Gastrocnemius medialis (tissue), 4 donors: ENCODE measurements around the gene BTBD3. TPM values are rescaled to one million over a fixed set of nuclear protein-coding genes. Genes with fewer than 3 reads are reported as not detected.

Experiments
- ATAC-seq, 2 donors: fragments of 150-250 bp; one replicate each; pipeline ENCODE4 v1.9.1; 2016
- DNase-seq, 2 donors: peaks; one replicate each; pipeline ENCODE4 v3.0.0-alpha.2; 2019
- H3K27ac ChIP-seq, 4 donors: fragments of 200-600 bp; sonication (generic); 1 replicate in 1 of 4; 2 replicates in 3 of 4; pipeline ENCODE4 v1.5.1; 2016 to 2018; ENCODE audit warnings: mild to moderate bottlenecking in 2 of 4, moderate library complexity in 1 of 4
- H3K27me3 ChIP-seq, 3 donors: fragments of 200-600 bp; sonication (generic) in 2 of 3; 1 replicate in 1 of 3; 2 replicates in 2 of 3; pipeline versions ENCODE4 v1.5.1 to v1.6.0; 2016 to 2019; ENCODE audit warnings: mild to moderate bottlenecking in 1 of 3, moderate library complexity in 1 of 3
- H3K36me3 ChIP-seq, 2 donors: fragments of 200-600 bp; sonication (generic) in 1 of 2; one replicate each; pipeline ENCODE4 v1.5.1; 2017 to 2018
- H3K4me1 ChIP-seq, 2 donors: fragments of 200-600 bp; sonication (generic) in 1 of 2; one replicate each; pipeline ENCODE4 v1.5.1; 2016 to 2017; ENCODE audit warnings: mild to moderate bottlenecking in 2 of 2
- H3K4me3 ChIP-seq, 4 donors: fragments of 200-600 bp; sonication (generic) in 3 of 4; 1 replicate in 1 of 4; 2 replicates in 3 of 4; pipeline ENCODE4 v1.5.1; 2016 to 2019; ENCODE audit warnings: mild to moderate bottlenecking in 2 of 4
- H3K9me3 ChIP-seq, 3 donors: fragments of 200-600 bp; sonication (generic) in 2 of 3; 1 replicate in 1 of 3; 2 replicates in 2 of 3; pipeline ENCODE4 v1.5.1; 2016 to 2019
- POLR2A ChIP-seq, 2 donors: fragments of 450-650 bp; IDR thresholded peaks; one replicate each; pipeline ENCODE4 v1.6.1; 2017; ENCODE audit warnings: antibody characterized with exemption in 2 of 2, mild to moderate bottlenecking in 2 of 2, moderate library complexity in 2 of 2
- in situ Hi-C, 4 donors: fragments of 200-750 bp; cut with MboI; loops; one replicate each; pipeline versions ENCODE4 v1.15.0 to v1.8.0; 2017; ENCODE audit warnings: low sequenced_read_pairs in 4 of 4
- intact Hi-C: fragments of 100-400 bp; cut with DNase I; formaldehyde crosslinking; loops from one replicate; pipeline ENCODE4 v1.15.1; 2023; ENCODE audit warnings: low total_unique reads
- total RNA-seq, 4 donors: library from RNA; depleted of rRNA; stranded (reverse); fragments of >200 nt; gene quantifications; one replicate each; pipeline versions ENCODE4 v1.1.0 to v1.2.3, GENCODE V29; 2016
- TF ChIP-seq, protein P1 (sequence below), 5 experiments: fragments of 450-650 bp in 3 of 5; fragments of 200-600 bp in 2 of 5; sonication (generic) in 2 of 5; IDR thresholded peaks in 4 of 5; conservative IDR thresholded peaks in 1 of 5; 1 replicate in 4 of 5; 2 replicates in 1 of 5; pipeline ENCODE4 v1.5.1; 2016 to 2019; ENCODE audit warnings: antibody characterized with exemption in 5 of 5, mild to moderate bottlenecking in 3 of 5, moderate library complexity in 3 of 5

Gene BTBD3
- total RNA-seq, 4 donors from 2014 or later, result 13.8 to 21.9 (median 14.8) TPM

DNA sequence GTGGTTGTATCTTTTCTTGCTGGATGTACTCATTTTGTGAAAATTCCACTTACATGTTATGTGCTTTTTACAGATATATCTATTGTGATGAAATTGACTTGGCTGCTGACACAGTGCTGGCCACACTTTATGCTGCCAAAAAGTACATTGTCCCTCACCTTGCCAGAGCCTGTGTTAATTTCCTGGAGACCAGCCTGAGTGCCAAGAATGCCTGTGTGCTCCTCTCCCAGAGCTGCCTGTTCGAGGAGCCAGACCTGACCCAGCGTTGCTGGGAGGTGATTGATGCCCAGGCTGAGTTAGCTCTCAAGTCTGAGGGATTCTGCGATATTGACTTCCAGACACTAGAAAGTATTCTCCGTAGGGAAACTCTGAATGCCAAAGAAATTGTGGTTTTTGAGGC is 4.9 kb downstream of the BTBD3 start:
- Histone ChIP-seq H3K4me1 (peaks cover 12 to 19% of the 10 kb centered on the region in 2 donors), H3K36me3 (peaks cover 0 to 14% of the 10 kb centered on the region in 2 donors), H3K27ac (no peak overlapping the region), H3K9me3 (no peaks in the 10 kb centered on the region), H3K4me3 (no peak overlapping the region), H3K27me3 (no peaks in the 10 kb centered on the region)
- DNase-seq (no peak), ATAC-seq (no peak)
- in situ Hi-C loops (loop anchor here in 1 of 4 donors (25.0 kb wide), 1 partner anchor 1260 kb away; the partner anchor contains the start of gene JAG1), intact Hi-C loops (no loop called here)
- TF ChIP-seq, protein P1, sequence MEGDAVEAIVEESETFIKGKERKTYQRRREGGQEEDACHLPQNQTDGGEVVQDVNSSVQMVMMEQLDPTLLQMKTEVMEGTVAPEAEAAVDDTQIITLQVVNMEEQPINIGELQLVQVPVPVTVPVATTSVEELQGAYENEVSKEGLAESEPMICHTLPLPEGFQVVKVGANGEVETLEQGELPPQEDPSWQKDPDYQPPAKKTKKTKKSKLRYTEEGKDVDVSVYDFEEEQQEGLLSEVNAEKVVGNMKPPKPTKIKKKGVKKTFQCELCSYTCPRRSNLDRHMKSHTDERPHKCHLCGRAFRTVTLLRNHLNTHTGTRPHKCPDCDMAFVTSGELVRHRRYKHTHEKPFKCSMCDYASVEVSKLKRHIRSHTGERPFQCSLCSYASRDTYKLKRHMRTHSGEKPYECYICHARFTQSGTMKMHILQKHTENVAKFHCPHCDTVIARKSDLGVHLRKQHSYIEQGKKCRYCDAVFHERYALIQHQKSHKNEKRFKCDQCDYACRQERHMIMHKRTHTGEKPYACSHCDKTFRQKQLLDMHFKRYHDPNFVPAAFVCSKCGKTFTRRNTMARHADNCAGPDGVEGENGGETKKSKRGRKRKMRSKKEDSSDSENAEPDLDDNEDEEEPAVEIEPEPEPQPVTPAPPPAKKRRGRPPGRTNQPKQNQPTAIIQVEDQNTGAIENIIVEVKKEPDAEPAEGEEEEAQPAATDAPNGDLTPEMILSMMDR (IDR thresholded peaks at IDR 0.05 in 4 of 5, conservative IDR thresholded peaks at IDR 0.05 in 1 of 5), result no peak
- TF ChIP-seq POLR2A (IDR thresholded peaks at IDR 0.05), result no peak

DNA sequence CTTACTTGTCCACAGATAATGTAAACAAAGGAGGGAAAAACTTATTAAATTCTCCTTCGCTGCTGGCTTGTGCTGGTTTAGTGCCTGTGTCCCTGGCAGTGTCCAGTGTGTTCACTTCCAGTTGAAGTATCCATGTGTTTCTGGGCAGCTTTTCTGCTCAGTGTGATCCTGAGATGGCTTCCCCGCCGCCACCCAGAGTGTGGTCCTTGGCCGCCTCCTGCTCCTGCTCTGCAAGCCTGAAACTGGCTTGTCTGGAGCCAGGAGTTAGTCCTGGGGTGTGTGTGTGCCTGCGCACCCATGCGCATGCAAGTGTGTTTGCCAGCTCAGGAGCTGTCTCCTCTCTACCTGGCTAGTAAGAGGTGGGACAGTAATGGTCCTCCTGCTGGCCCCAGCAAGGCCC is 7.2 kb downstream of the BTBD3 start:
- DNase-seq (no peak), ATAC-seq (no peak)
- TF ChIP-seq, protein P1 (IDR thresholded peaks at IDR 0.05 in 4 of 5, conservative IDR thresholded peaks at IDR 0.05 in 1 of 5), result no peak
- TF ChIP-seq POLR2A (IDR thresholded peaks at IDR 0.05), result no peak
- intact Hi-C loops, result no loop called here
- no peaks in the 10 kb centered on the region for H3K9me3 ChIP-seq
- no peaks in the 10 kb centered on the region for H3K4me1 ChIP-seq
- H3K27ac ChIP-seq, result no peak overlapping the region
- in situ Hi-C loops, result loop anchor here in 1 of 4 donors (25.0 kb wide), 1 partner anchor 1263 kb away; the partner anchor contains the start of gene JAG1
- no peak overlapping the region for H3K4me3 ChIP-seq
- H3K36me3 ChIP-seq, result peaks cover 0 to 14% of the 10 kb centered on the region in 2 donors
- no peaks in the 10 kb centered on the region for H3K27me3 ChIP-seq

DNA sequence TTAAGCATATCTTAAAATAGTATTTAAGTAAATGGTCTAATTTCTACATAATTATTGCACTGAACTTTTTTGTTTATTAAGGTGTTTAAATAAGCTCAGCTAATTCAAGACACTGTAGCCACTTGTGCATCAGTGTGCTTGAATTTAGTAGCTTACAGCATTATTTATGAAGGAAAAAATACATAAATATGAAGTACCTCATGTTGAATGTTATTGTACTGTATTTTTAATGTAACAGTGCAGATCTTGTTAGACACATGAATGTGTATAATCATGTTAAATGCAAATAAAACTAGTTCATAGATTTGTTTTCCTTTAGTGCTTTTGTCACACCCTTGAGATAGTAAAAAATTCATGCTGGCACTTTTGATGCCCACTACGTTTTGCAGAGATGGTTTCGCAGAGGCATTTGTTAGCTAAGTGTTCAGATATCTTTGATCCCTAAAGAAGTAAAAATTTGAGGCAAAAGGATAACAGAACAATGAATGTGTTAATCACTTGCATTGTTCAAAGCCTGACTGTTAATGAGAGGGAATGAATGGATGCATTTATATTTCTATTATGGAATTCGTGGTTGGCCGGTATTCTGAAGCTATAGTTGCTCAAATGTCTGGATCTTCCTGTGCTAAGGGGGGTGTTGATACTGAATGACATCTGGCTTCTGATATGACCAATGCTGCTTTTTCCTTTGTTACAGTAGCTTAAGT is 8.8 kb downstream of the BTBD3 start:
- DNase-seq (no peak), ATAC-seq (no peak)
- no peak overlapping the region for H3K27ac ChIP-seq
- no peaks in the 10 kb centered on the region for H3K4me1 ChIP-seq
- in situ Hi-C loops (no loop called here), intact Hi-C loops (no loop called here)
- no peaks in the 10 kb centered on the region for H3K27me3 ChIP-seq
- peaks cover 0 to 14% of the 10 kb centered on the region in 2 donors for H3K36me3 ChIP-seq
- no peak overlapping the region for H3K4me3 ChIP-seq
- TF ChIP-seq POLR2A (IDR thresholded peaks at IDR 0.05), result no peak
- TF ChIP-seq, protein P1 (IDR thresholded peaks at IDR 0.05 in 4 of 5, conservative IDR thresholded peaks at IDR 0.05 in 1 of 5), result no peak
- no peaks in the 10 kb centered on the region for H3K9me3 ChIP-seq

DNA sequence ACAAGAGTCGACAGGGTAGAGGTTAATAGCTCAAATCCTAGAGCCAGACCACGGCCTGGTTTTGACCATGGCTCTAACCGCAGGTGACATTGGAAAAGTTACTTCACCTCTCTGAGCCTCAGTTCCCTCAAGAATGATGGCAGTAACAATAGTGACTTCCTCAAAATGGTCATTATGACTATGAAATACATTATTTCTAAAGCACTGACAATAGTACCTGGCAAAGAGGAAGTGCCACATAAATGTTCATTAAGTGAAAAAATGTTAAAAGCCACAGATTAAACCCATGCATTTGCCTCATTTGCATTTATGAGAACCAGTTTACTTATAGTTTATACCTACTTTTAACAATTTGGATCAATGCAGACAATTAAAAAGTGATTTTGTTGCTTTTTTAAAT is 12.3 kb downstream of the BTBD3 start:
- TF ChIP-seq, protein P1 (IDR thresholded peaks at IDR 0.05 in 4 of 5, conservative IDR thresholded peaks at IDR 0.05 in 1 of 5), result no peak
- no peak for TF ChIP-seq POLR2A (IDR thresholded peaks at IDR 0.05)
- Histone ChIP-seq H3K27ac (no peak overlapping the region), H3K27me3 (no peaks in the 10 kb centered on the region), H3K9me3 (no peaks in the 10 kb centered on the region), H3K4me1 (no peaks in the 10 kb centered on the region), H3K4me3 (no peak overlapping the region), H3K36me3 (no peaks in the 10 kb centered on the region)
- DNase-seq (no peak), ATAC-seq (no peak)
- in situ Hi-C loops (no loop called here), intact Hi-C loops (no loop called here)
